Measurements from ENCODE around the gene TXNDC8.
"Not testable (repeated sequence)": the region's sequence is repeated elsewhere in the genome, so short reads cannot be mapped to it uniquely, and the experiment has no call there.

Gene TXNDC8

GRCh38 chr9:110329639-110330230 is 7.9 kb downstream of the TXNDC8 start:
- no peak for DNase-seq (ENCODE audit: extremely low spot score, insufficient read length, low read depth)
- no peak for FAIRE-seq

- DNase-seq (ENCODE audit: extremely low spot score, insufficient read length, low read depth) (no peak), FAIRE-seq (no peak)
Observed at GRCh38 chr9:110328763-110329162, 8.9 kb downstream of the TXNDC8 start.

GRCh38 chr9:110327716-110328115 is 9.9 kb downstream of the TXNDC8 start:
- no peak for FAIRE-seq

GRCh38 chr9:110323818-110324217 is 13.8 kb downstream of the TXNDC8 start:
- no peak for FAIRE-seq

More at GRCh38 chr9:110327716-110328115, 9.9 kb downstream of the TXNDC8 start:
- DNase-seq (ENCODE audit: extremely low spot score, insufficient read length, low read depth): no peak

GRCh38 chr9:110320651-110321445 is 16.8 kb downstream of the TXNDC8 start:
- FAIRE-seq (no peak), DNase-seq (ENCODE audit: extremely low spot score, insufficient read length, low read depth) (no peak)

More at GRCh38 chr9:110323818-110324217, 13.8 kb downstream of the TXNDC8 start:
- DNase-seq (ENCODE audit: extremely low spot score, insufficient read length, low read depth): no peak

GRCh38 chr9:110319781-110320492 is 17.7 kb downstream of the TXNDC8 start:
- DNase-seq (ENCODE audit: extremely low spot score, insufficient read length, low read depth): no peak
- no peak for FAIRE-seq

GRCh38 chr9:110317911-110318310 is 19.8 kb downstream of the TXNDC8 start:
- FAIRE-seq (no peak), DNase-seq (ENCODE audit: extremely low spot score, insufficient read length, low read depth) (no peak)

GRCh38 chr9:110316261-110317075 is 21.2 kb downstream of the TXNDC8 start:
- peak; percentile 80 for FAIRE-seq
- DNase-seq (ENCODE audit: extremely low spot score, insufficient read length, low read depth): peak; percentile 29

GRCh38 chr9:110311978-110312377 is 25.7 kb downstream of the TXNDC8 start:
- DNase-seq (ENCODE audit: extremely low spot score, insufficient read length, low read depth); FAIRE-seq: not testable (repeated sequence)

- FAIRE-seq (no peak), DNase-seq (ENCODE audit: extremely low spot score, insufficient read length, low read depth) (no peak)
Observed at GRCh38 chr9:110309681-110310080, 28.0 kb downstream of the TXNDC8 start.

GRCh38 chr9:110308633-110309038 is 29.0 kb downstream of the TXNDC8 start:
- FAIRE-seq (peak; percentile 62), DNase-seq (ENCODE audit: extremely low spot score, insufficient read length, low read depth) (no peak)

- DNase-seq (ENCODE audit: extremely low spot score, insufficient read length, low read depth): no peak
- FAIRE-seq: no peak
Observed at GRCh38 chr9:110307191-110307590, 30.5 kb downstream of the TXNDC8 start.

- DNase-seq (ENCODE audit: extremely low spot score, insufficient read length, low read depth) (no peak), FAIRE-seq (no peak)
Observed at GRCh38 chr9:110303133-110303532, 34.5 kb downstream of the TXNDC8 start.

GRCh38 chr9:110298043-110298605 is 39.5 kb downstream of the TXNDC8 start:
- DNase-seq (ENCODE audit: extremely low spot score, insufficient read length, low read depth): no peak
- no peak for FAIRE-seq

- no peak for DNase-seq (ENCODE audit: extremely low spot score, insufficient read length, low read depth)
- no peak for FAIRE-seq
Observed at GRCh38 chr9:110293248-110293647, 44.4 kb downstream of the TXNDC8 start.

GRCh38 chr9:110291921-110292557 is 45.6 kb downstream of the TXNDC8 start:
- DNase-seq (ENCODE audit: extremely low spot score, insufficient read length, low read depth) (no peak), FAIRE-seq (no peak)

GRCh38 chr9:110290001-110290400 is 47.7 kb downstream of the TXNDC8 start:
- FAIRE-seq: no peak
- DNase-seq (ENCODE audit: extremely low spot score, insufficient read length, low read depth): no peak

GRCh38 chr9:110288503-110288902 is 49.2 kb downstream of the TXNDC8 start:
- no peak for DNase-seq (ENCODE audit: extremely low spot score, insufficient read length, low read depth)

GRCh38 chr9:110287289-110287680 is 50.4 kb downstream of the TXNDC8 start:
- FAIRE-seq (no peak), DNase-seq (ENCODE audit: extremely low spot score, insufficient read length, low read depth) (no peak)

More at GRCh38 chr9:110288503-110288902, 49.2 kb downstream of the TXNDC8 start:
- no peak for FAIRE-seq

All from GM18507 (cell line).